Ishikawa (cell line): ENCODE data around the gene MBOAT2.

ENCODE experiments used
- CEBPB ChIP-seq: IDR thresholded peaks from 2 replicates; pipeline ENCODE4 v1.6.1; 2012
- CREB1 ChIP-seq: IDR thresholded peaks from 2 replicates; pipeline ENCODE4 v1.6.1; 2012; ENCODE audit warnings: low read depth
- EGR1 ChIP-seq: IDR thresholded peaks from 2 replicates; pipeline ENCODE4 v1.6.1; 2012
- EP300 ChIP-seq: IDR thresholded peaks from 2 replicates; pipeline ENCODE4 v1.6.1; 2012; ENCODE audit warnings: borderline replicate concordance
- FOXM1 ChIP-seq: IDR thresholded peaks from 2 replicates; pipeline ENCODE4 v1.6.1; 2012; ENCODE audit warnings: low read depth, borderline replicate concordance
- MAX ChIP-seq: IDR thresholded peaks from 2 replicates; pipeline ENCODE4 v1.6.1; 2012
- NFIC ChIP-seq: IDR thresholded peaks from 2 replicates; pipeline ENCODE4 v1.6.1; 2012
- RAD21 ChIP-seq: IDR thresholded peaks from 2 replicates; pipeline ENCODE4 v1.6.1; 2012; ENCODE audit warnings: low read depth
- REST ChIP-seq: IDR thresholded peaks from 2 replicates; pipeline ENCODE4 v1.6.1; 2012; ENCODE audit warnings: low read depth, mild to moderate bottlenecking
- TAF1 ChIP-seq: IDR thresholded peaks from 2 replicates; pipeline ENCODE4 v1.6.1; 2012; ENCODE audit warnings: low read depth, mild to moderate bottlenecking
- TCF12 ChIP-seq: IDR thresholded peaks from 2 replicates; pipeline ENCODE4 v1.6.1; 2012; ENCODE audit warnings: low read depth
- TEAD4 ChIP-seq: IDR thresholded peaks from 2 replicates; pipeline ENCODE4 v1.6.1; 2012
- USF1 ChIP-seq: IDR thresholded peaks from 2 replicates; pipeline ENCODE4 v1.6.1; 2012
- YY1 ChIP-seq: IDR thresholded peaks from 2 replicates; pipeline ENCODE4 v1.6.1; 2012; ENCODE audit warnings: low read depth
- ZBTB7A ChIP-seq: IDR thresholded peaks from 2 replicates; pipeline ENCODE4 v1.6.1; 2012; ENCODE audit warnings: low read depth

Gene MBOAT2

GRCh38 chr2:8877894-8878293, 125.6 kb downstream of the MBOAT2 start:
- TF ChIP-seq ZBTB7A (no peak), EP300 (no peak), TEAD4 (no peak), NFIC (no peak), YY1 (no peak), REST (no peak), TAF1 (no peak), MAX (no peak), EGR1 (no peak), FOXM1 (no peak), RAD21 (no peak), TCF12 (no peak), CREB1 (no peak), USF1 (no peak), CEBPB (no peak)

- TF ChIP-seq TCF12 = no peak
- no peak for TF ChIP-seq ZBTB7A
- no peak for TF ChIP-seq RAD21
- no peak for TF ChIP-seq MAX
- no peak for TF ChIP-seq TEAD4
- TF ChIP-seq EGR1 = no peak
- TF ChIP-seq EP300 = no peak
- no peak for TF ChIP-seq YY1
- no peak for TF ChIP-seq CEBPB
- no peak for TF ChIP-seq USF1
These were observed 126.2 kb downstream of the MBOAT2 start for GRCh38 chr2:8877332-8877731.

GRCh38 chr2:8876628-8877027, 126.9 kb downstream of the MBOAT2 start:
- TF ChIP-seq MAX (no peak), ZBTB7A (no peak), TEAD4 (no peak), TCF12 (no peak), EGR1 (no peak), CREB1 (no peak), TAF1 (no peak), USF1 (no peak), NFIC (no peak), REST (no peak), YY1 (no peak), RAD21 (no peak), FOXM1 (no peak)

GRCh38 chr2:8872821-8873432, 130.6 kb downstream of the MBOAT2 start:
- TF ChIP-seq NFIC (no peak), TCF12 (no peak), RAD21 (peak; percentile 70), USF1 (no peak), YY1 (no peak), ZBTB7A (no peak), CREB1 (no peak)

GRCh38 chr2:8870441-8870840, 133.0 kb downstream of the MBOAT2 start:
- TF ChIP-seq MAX = no peak
- TF ChIP-seq USF1 = no peak
- no peak for TF ChIP-seq CREB1
- no peak for TF ChIP-seq YY1
- no peak for TF ChIP-seq TAF1
- no peak for TF ChIP-seq NFIC
- no peak for TF ChIP-seq EP300
- no peak for TF ChIP-seq CEBPB
- TF ChIP-seq RAD21 = no peak
- TF ChIP-seq TEAD4 = no peak
- no peak for TF ChIP-seq TCF12
- TF ChIP-seq REST = no peak
- no peak for TF ChIP-seq FOXM1
- no peak for TF ChIP-seq ZBTB7A
- TF ChIP-seq EGR1 = no peak
